Esophagus squamous epithelium (tissue), 4 donors: Measurements from ENCODE around the gene TGFBR3L.

Source experiments
- CTCF ChIP-seq, 6 experiments: fragments of 450-650 bp in 4 of 6; fragments of 200-600 bp in 2 of 6; sonication (generic) in 2 of 6; IDR thresholded peaks; one replicate each; pipeline ENCODE4 v1.5.1; 2016 to 2019; ENCODE audit warnings: antibody characterized with exemption in 6 of 6, mild to moderate bottlenecking in 4 of 6, moderate library complexity in 4 of 6
- POLR2A ChIP-seq, 4 donors: fragments of 450-650 bp; IDR thresholded peaks; one replicate each; pipeline ENCODE4 v1.6.1; 2017; ENCODE audit warnings: antibody characterized with exemption in 4 of 4, mild to moderate bottlenecking in 4 of 4, moderate library complexity in 3 of 4

GRCh38 chr19:7927605-7928333, 13.1 kb downstream of the TGFBR3L start:
- TF ChIP-seq POLR2A (IDR thresholded peaks at IDR 0.05) (no peak), CTCF (IDR thresholded peaks at IDR 0.05) (no peak)
